Measurements from ENCODE around the gene TM4SF4. TPM values are rescaled to one million over a fixed set of nuclear protein-coding genes. Genes with fewer than 3 reads are reported as not detected.
A peak's percentile ranks its signal among the peaks of the same experiment; 100 is the strongest.

The TM4SF4 gene
- total RNA-seq, 2 donors from 2014 or later, result 1.1 to 4.5 TPM

DNA sequence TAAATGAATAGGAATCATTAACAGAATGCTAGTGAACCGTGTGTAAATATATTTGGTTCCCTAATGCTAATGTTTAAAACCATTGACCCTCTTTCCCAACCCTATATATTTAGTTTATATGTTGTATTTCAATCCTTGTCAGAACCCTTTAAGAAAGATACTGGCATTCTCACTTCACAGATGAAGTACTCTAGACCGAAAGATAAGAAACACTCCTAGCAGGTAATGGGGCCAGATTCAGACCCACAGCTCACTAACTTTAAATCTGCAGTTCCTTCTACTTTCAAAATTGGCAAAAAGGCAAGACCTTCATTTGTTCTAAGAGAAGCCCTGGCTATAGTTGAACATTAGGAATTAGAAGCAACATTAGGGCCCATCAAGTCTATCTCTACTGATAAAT, 42.3 kb upstream of the TM4SF4 start:
- Histone ChIP-seq H3K4me3 (no peak overlapping the region), H3K36me3 (no peaks in the 10 kb centered on the region), H3K9me3 (no peaks in the 10 kb centered on the region), H3K4me1 (no peaks in the 10 kb centered on the region), H3K27ac (no peak overlapping the region), H3K9ac (ENCODE audit: low read depth in 2 of 2, low read length in 2 of 2) (no peak overlapping the region), H3K27me3 (no peaks in the 10 kb centered on the region)
- intact Hi-C loops (cut with DNase I), result no loop called here
- DNase-seq, result no peak
- TF ChIP-seq, protein P1, sequence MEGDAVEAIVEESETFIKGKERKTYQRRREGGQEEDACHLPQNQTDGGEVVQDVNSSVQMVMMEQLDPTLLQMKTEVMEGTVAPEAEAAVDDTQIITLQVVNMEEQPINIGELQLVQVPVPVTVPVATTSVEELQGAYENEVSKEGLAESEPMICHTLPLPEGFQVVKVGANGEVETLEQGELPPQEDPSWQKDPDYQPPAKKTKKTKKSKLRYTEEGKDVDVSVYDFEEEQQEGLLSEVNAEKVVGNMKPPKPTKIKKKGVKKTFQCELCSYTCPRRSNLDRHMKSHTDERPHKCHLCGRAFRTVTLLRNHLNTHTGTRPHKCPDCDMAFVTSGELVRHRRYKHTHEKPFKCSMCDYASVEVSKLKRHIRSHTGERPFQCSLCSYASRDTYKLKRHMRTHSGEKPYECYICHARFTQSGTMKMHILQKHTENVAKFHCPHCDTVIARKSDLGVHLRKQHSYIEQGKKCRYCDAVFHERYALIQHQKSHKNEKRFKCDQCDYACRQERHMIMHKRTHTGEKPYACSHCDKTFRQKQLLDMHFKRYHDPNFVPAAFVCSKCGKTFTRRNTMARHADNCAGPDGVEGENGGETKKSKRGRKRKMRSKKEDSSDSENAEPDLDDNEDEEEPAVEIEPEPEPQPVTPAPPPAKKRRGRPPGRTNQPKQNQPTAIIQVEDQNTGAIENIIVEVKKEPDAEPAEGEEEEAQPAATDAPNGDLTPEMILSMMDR (IDR thresholded peaks at IDR 0.05), result no peak

DNA sequence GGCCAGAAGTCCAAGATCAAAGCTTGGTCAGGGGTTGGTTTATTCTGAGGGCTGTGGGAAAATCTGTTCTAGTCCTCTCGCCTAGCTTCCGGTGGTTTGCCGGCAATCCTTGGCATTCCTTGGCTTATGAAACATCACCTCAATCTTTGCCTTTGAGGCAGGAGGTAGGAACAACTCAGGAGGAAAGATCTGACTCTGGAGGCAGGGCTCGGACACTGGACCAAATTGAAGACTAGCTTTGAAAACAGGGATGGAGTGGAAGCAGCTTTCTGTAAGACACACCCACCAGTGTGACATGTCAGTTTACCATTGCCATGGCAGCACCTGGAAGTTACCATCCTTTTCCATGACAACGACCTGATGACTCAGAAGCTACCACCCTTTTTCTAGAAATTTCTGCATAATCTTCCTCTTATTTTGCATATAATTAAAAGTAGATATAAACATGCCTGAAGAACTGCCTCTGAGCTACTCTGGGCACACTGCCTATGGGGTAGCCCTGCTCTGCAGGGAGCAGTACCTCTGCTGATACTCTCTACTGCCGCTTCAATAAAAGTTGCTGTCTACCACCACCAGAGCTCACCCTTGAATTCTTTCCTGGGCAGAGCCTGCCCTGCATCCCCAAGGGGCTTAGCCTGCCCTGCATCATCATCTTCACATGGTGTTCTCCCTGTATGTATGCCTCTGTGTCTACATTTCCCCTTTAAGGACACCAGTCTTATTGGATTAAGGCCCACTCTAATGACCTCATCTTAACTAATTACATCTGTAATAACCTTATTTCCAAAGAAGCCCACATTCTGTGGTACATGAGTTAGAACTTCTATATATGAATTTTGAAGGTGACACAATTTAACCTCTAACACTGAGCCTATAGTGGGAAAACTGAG, 38.3 kb upstream of the TM4SF4 start:
- H3K27ac ChIP-seq, result no peak overlapping the region
- no peaks in the 10 kb centered on the region for H3K9me3 ChIP-seq
- no peaks in the 10 kb centered on the region for H3K36me3 ChIP-seq
- H3K4me3 ChIP-seq, result no peak overlapping the region
- H3K4me1 ChIP-seq, result no peaks in the 10 kb centered on the region
- H3K9ac ChIP-seq (ENCODE audit: low read depth in 2 of 2, low read length in 2 of 2), result no peak overlapping the region
- no peak for DNase-seq
- TF ChIP-seq, protein P1 (IDR thresholded peaks at IDR 0.05), result no peak
- intact Hi-C loops (cut with DNase I), result no loop called here
- no peaks in the 10 kb centered on the region for H3K27me3 ChIP-seq

DNA sequence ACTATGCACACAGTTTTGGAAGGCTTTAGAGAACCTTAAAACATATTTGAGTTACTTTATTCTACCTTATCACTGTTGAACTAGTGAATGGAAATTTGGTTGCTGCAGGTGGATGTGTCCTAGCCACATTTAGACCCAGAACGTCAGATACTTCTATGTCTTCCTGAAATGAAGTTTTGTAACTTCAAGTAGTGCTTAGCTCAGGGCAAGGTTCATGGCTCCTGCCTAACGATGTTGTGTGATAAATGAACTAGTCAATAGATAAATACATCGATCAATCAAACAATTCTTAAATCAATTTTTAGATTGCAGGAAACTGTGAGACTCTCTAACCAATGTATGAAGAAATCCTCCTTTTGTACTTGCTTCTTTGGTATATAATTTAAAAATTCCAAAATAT, 37.2 kb upstream of the TM4SF4 start:
- Histone ChIP-seq H3K4me1 (no peaks in the 10 kb centered on the region), H3K27ac (peak overlapping the region; percentile 1), H3K4me3 (no peak overlapping the region), H3K27me3 (no peaks in the 10 kb centered on the region), H3K9ac (ENCODE audit: low read depth in 2 of 2, low read length in 2 of 2) (no peak overlapping the region), H3K36me3 (no peaks in the 10 kb centered on the region), H3K9me3 (no peaks in the 10 kb centered on the region)
- intact Hi-C loops (cut with DNase I), result no loop called here
- TF ChIP-seq, protein P1 (IDR thresholded peaks at IDR 0.05), result no peak
- DNase-seq, result no peak

DNA sequence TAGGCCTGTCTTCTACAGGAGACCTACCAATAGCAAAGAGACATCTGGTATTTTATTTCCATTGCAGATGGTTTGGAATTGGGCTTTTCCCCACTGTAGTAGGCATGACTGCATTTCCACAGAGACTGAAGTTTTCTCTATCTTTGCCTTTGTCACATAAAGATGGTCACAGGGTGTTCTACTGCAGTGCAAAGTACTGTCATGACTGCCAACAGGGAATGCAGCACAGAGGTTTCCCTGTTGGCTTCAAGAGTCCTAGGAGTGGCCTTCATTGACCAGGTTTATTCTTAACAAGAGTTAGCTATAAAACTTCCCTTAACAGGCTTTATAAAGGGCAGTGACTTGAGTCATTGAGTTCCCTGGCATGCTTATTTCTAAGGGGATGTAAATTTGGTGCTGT, 36.8 kb upstream of the TM4SF4 start:
- Histone ChIP-seq H3K36me3 (no peaks in the 10 kb centered on the region), H3K27me3 (no peaks in the 10 kb centered on the region), H3K27ac (peak overlapping the region; percentile 1), H3K4me1 (no peaks in the 10 kb centered on the region), H3K4me3 (no peak overlapping the region), H3K9ac (ENCODE audit: low read depth in 2 of 2, low read length in 2 of 2) (no peak overlapping the region), H3K9me3 (no peaks in the 10 kb centered on the region)
- TF ChIP-seq, protein P1 (IDR thresholded peaks at IDR 0.05), result no peak
- intact Hi-C loops (cut with DNase I), result no loop called here
- DNase-seq, result peak; percentile 29

DNA sequence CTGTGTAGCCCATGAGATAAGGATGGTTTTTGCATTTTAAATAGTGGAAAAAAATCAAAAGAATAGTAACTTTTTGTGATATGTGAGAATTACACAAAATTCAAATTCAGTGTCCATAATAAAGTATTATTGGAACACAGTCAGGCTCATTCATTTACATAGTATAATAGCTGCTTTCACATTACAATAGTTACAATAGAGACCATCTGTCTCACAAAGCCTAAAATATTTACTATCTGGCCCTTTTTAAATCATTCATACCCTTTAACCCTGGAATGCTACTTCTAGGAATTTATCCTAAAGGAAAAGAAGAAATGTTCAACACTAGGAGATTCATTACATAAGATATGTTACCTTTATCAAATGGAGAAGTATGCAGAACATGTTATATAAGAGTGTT, 35.5 kb upstream of the TM4SF4 start:
- DNase-seq, result no peak
- Histone ChIP-seq H3K4me1 (no peaks in the 10 kb centered on the region), H3K27ac (no peak overlapping the region), H3K9me3 (no peaks in the 10 kb centered on the region), H3K4me3 (no peak overlapping the region), H3K27me3 (no peaks in the 10 kb centered on the region), H3K9ac (ENCODE audit: low read depth in 2 of 2, low read length in 2 of 2) (no peak overlapping the region), H3K36me3 (no peaks in the 10 kb centered on the region)
- intact Hi-C loops (cut with DNase I), result no loop called here
- TF ChIP-seq, protein P1 (IDR thresholded peaks at IDR 0.05), result no peak
